AG04450 (cell line): ENCODE measurements around the gene RFT1. TPM values are rescaled to one million over a fixed set of nuclear protein-coding genes. Genes with fewer than 3 reads are reported as not detected.

Experiments used
- CTCF ChIA-PET: fragments of 300-600, 350-600 bp; formaldehyde crosslinking; extraction: SDS; loops from one replicate; lab custom pipeline; 2022; ENCODE audit warnings: antibody characterized with exemption, inconsistent platforms; lab: Charles Lee
- POLR2A ChIA-PET: fragments of 350-600 bp; formaldehyde crosslinking; extraction: SDS; loops from one replicate; lab custom pipeline; 2021; ENCODE audit warnings: antibody characterized with exemption, inconsistent platforms; lab: Yijun Ruan, JAX
- DNase-seq: peaks from one replicate; pipeline ENCODE4 v3.0.0-alpha.2; 2011; ENCODE audit warnings: low read depth, low spot score
- H3K27ac ChIP-seq: one replicate; pipeline ENCODE4 v1.5.1; 2012; ENCODE audit warnings: low read depth, low read length, control low read depth
- H3K27me3 ChIP-seq: one replicate; pipeline ENCODE4 v1.6.0; 2012; ENCODE audit warnings: low read length; ENCODE audit not compliant: control insufficient read depth, insufficient read depth
- H3K4me3 ChIP-seq: 2 replicates; pipeline ENCODE4 v1.5.1; 2011; ENCODE audit warnings: mild to moderate bottlenecking, low read depth, low read length, control low read depth
- H3K9me3 ChIP-seq: 2 replicates; pipeline ENCODE4 v1.5.1; 2012; ENCODE audit warnings: low read length; ENCODE audit not compliant: control insufficient read depth, insufficient read depth
- polyA plus RNA-seq: library from polyadenylated mRNA; depleted of rRNA; stranded (reverse); fragments of >200 nt; gene quantifications from 2 replicates; pipeline ENCODE4 v1.2.3, GENCODE V29; 2011
- TF ChIP-seq, protein P1 (sequence below): IDR thresholded peaks from 2 replicates; pipeline ENCODE4 v1.5.1; 2011; ENCODE audit warnings: low read depth, low read length, control low read depth, inconsistent platforms

The RFT1 gene
- polyA plus RNA-seq, 1 experiment = 26.4 TPM

DNA sequence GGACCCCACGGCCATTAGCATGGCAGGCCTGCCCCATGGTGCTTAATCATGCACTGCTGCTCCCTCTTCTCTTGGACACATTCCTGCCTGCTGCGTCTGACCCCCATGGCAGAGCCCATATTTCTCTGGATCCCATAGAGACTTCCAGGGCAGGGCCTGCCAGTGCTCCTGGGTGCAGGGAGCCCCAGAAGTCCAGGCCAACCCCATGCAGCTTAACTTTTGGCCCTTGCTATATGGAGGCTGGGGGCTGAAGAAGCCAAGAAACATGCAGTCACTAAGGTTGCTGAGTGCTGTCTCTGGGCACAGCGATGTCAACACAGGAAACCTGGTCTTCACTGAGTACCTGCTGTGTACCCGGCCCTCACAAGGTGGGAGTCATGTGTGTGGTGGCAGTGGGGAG lies 19.5 kb upstream of the RFT1 start:
- ChIA-PET POLR2A (no interaction called here), CTCF (interaction anchor here (2.5 kb wide), 1 partner anchor 15 kb away, joined by 8 read pairs; no protein-coding TSS in a partner anchor)
- no peak for DNase-seq
- Histone ChIP-seq H3K27me3 (no peaks in the 10 kb centered on the region), H3K27ac (no peak overlapping the region), H3K4me3 (no peak overlapping the region), H3K9me3 (no peaks in the 10 kb centered on the region; the same call in 1 of the 2 replicates)
- TF ChIP-seq, protein P1, sequence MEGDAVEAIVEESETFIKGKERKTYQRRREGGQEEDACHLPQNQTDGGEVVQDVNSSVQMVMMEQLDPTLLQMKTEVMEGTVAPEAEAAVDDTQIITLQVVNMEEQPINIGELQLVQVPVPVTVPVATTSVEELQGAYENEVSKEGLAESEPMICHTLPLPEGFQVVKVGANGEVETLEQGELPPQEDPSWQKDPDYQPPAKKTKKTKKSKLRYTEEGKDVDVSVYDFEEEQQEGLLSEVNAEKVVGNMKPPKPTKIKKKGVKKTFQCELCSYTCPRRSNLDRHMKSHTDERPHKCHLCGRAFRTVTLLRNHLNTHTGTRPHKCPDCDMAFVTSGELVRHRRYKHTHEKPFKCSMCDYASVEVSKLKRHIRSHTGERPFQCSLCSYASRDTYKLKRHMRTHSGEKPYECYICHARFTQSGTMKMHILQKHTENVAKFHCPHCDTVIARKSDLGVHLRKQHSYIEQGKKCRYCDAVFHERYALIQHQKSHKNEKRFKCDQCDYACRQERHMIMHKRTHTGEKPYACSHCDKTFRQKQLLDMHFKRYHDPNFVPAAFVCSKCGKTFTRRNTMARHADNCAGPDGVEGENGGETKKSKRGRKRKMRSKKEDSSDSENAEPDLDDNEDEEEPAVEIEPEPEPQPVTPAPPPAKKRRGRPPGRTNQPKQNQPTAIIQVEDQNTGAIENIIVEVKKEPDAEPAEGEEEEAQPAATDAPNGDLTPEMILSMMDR = no peak

DNA sequence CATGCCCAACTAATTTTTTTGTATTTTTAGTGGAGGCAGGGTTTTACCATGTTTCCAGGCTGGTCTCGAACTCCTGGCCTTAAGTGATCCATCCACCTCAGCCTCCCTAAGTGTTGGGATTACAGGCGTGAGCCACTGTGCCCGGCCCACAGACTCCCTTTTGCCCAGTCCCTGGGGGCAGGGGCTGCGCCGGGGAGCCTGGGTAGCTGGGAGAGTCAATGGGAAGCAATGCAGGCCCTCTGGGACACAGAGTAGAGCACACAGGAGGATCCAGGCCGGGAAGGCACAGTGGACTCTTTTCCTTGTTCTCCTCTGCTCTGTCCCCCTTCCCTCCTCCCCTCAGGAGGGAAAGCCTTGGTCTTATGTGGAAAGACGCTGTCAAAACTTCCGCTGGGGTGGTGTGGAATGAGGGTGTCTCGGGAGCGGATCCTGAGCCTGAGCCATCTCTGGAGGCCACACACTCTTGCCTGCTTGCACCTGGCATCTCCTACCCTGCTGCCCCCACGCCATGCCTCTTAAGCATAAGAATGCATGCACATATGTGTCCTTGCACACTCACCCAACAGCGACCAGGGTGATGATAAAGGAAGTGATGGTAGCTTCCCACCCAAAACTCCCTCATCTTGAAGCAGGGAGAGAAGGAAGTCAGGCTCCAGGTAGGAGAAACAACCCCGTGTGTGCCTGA lies 18.9 kb upstream of the RFT1 start:
- no peak for DNase-seq
- CTCF ChIA-PET = interaction anchor here (2.5 kb wide), 1 partner anchor 15 kb away, joined by 8 read pairs; no protein-coding TSS in a partner anchor
- H3K9me3 ChIP-seq = no peaks in the 10 kb centered on the region; the same call in 1 of the 2 replicates
- H3K4me3 ChIP-seq = no peak overlapping the region
- TF ChIP-seq, protein P1 = no peak
- H3K27ac ChIP-seq = no peak overlapping the region
- H3K27me3 ChIP-seq = no peaks in the 10 kb centered on the region
- POLR2A ChIA-PET = no interaction called here

DNA sequence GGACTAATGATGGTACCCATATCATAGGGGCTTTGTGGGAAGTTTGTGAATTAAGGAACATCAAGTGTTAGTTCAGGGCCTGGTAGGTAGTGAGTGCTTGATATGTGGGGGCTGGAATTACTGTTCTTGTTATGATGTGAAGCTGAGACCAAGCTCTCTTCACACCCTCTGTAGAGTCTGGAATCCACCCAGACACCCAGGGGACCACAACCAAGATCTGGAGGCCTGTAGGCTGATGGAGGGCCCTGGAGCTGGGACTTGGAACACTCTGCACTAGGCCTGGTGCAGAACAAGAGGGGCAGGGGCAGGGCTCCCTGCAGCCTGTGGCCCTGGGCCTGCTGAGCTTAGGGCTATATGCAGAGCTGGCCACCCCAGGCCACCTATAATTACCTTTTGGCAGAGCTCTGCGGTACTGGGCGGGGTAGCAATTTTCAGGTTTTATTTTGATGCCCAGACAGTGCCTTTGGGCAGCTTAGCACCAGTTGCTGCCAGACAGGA lies 17.7 kb upstream of the RFT1 start:
- TF ChIP-seq, protein P1 = no peak
- DNase-seq = no peak
- H3K9me3 ChIP-seq = no peaks in the 10 kb centered on the region; the same call in 1 of the 2 replicates
- no peak overlapping the region for H3K4me3 ChIP-seq
- H3K27me3 ChIP-seq = no peaks in the 10 kb centered on the region
- POLR2A ChIA-PET = no interaction called here
- CTCF ChIA-PET = interaction anchor here (2.4 kb wide), 1 partner anchor 14 kb away, joined by 13 read pairs; no protein-coding TSS in a partner anchor
- no peak overlapping the region for H3K27ac ChIP-seq

DNA sequence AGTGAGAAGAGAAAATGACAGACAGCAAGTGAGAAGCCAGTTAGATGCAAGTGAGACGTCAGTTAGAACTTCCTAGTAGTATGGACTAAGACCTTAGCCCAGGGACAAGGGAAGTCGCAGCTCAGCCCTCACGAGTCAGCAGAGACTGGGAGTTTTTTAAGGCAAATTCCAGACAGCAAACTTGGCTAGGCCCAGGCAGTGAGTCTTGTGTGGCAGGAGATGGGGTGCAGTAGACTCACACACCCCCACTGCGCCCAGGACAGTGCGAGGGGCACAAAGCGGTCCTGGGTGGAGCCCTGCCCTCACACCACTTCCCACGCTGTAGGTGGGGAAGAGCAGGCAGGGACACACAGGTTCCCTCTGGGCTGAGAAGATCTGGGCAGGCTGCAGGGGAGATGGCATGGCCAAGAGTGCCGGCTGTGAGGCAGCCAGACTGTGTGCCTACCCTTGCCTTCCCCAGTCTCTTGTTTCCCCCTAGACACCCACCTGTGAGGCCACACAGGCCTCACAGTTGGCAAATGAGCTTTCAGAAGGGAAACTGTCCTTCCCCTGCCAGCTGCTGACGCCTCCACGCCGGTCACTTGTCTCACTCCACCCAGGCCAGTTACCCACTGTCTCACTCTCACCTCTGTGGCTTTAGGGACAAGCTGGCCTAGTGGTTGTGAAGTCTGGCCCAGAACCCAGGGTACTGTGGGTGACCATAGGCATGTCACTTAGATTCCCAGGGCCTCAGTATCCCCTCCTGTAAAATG lies 17.1 kb upstream of the RFT1 start:
- Histone ChIP-seq H3K27ac (no peak overlapping the region), H3K4me3 (no peak overlapping the region), H3K9me3 (no peaks in the 10 kb centered on the region; the same call in 1 of the 2 replicates), H3K27me3 (no peaks in the 10 kb centered on the region)
- ChIA-PET POLR2A (no interaction called here), CTCF (interaction anchor here (2.4 kb wide), 1 partner anchor 13 kb away, joined by 13 read pairs; no protein-coding TSS in a partner anchor)
- DNase-seq = no peak
- TF ChIP-seq, protein P1 = no peak
